ENCODE data around the gene GAL3ST2.
A peak's percentile ranks its signal among the peaks of the same experiment; 100 is the strongest.
"Not testable (repeated sequence)": the region's sequence is repeated elsewhere in the genome, so short reads cannot be mapped to it uniquely, and the experiment has no call there.

Gene GAL3ST2

DNA sequence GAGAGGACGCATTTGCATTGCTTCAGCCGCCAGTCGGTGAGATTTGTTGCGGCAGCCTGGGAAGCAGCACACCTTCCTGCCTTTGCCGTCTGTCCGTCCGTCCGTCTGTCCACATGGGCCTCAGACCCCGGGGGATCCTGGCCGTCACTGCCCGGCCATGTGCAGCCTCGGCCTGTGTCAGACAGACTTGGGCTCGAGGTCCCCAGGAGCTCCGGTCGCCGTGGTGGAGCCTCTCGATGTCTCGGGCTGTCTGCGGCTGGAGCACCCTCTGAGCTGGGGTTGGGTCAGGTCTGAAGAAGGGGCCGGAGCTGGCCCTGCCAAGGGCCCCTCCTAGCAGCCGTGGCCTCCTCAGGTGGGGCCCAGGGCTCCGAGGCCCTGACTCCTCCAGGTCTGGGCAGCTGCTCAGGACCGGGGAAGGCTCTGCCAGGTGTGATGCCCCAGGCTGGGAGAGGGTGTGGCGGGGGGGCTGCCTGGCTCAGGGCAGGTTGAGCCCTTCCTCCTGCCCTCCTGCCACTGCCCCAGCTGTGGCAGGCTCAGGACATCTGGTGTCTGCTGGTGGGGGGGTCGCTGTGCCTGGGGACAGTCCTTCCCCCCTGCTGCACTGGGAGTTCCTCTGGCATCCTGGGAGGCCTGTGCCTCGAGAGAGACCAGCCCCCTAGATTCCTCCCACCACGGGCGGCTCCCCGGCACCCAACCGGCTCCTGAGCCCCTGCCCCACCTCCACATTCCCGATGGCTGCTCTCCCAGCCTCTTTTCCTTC is 44.2 kb downstream of the GAL3ST2 start:
- no peak for DNase-seq

DNA sequence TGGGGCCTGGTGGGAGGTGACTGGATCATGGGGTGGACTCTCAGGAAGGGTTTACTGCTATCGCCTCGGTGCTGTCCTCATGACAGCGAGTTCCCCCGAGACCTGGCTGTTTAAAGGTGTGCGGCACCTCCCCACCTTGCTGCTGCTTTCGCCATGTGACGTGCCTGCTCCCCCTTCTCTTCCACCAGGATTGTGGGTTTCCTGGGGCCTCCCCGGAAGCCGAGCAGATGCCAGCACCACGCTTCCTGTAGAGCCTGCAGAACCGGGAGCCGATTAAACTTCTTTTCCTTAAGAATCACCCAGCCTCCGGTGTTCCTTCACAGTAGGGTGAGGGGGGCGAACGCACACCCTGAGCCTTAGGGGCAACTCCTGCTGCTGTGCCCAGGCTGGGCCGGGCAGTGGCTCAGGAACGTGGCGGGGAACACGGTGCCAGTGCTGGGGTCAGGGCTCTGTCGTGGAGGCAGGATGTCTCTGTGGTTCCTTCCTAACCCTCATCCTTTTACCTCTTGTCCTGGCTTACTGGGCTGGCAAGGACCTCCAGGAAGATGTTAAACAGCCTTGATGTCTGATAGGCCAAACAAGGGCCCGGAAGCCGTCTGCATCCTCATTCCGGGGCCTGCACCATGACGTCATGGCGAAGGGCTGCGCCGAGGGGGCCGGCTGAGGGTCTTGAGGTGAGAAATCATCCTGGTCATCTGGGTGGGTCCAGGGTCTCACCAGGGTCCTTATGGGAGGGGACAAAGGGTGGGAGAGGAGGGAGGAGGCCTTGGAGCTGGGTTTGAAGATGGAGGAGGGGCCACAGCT is 45.0 kb downstream of the GAL3ST2 start:
- no peak for DNase-seq

DNA sequence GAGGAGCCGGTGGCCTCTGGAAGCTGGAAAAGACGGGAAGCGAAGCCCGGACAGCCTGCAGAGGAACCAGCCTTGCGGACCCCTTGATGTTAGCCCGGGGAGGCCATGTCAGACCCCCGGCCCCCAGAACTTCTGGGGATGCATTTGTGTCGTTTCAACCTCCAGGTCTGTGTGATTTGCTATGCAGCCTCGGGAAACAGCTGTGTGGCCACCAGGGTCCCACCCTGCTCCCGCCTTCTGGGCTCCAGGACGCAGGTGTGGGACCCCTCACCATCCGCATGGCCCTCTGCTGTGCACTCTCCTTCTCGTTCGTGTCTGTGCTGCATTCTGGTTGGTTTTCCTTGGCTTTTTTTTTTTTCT is 45.6 kb downstream of the GAL3ST2 start:
- no peak for DNase-seq

DNA sequence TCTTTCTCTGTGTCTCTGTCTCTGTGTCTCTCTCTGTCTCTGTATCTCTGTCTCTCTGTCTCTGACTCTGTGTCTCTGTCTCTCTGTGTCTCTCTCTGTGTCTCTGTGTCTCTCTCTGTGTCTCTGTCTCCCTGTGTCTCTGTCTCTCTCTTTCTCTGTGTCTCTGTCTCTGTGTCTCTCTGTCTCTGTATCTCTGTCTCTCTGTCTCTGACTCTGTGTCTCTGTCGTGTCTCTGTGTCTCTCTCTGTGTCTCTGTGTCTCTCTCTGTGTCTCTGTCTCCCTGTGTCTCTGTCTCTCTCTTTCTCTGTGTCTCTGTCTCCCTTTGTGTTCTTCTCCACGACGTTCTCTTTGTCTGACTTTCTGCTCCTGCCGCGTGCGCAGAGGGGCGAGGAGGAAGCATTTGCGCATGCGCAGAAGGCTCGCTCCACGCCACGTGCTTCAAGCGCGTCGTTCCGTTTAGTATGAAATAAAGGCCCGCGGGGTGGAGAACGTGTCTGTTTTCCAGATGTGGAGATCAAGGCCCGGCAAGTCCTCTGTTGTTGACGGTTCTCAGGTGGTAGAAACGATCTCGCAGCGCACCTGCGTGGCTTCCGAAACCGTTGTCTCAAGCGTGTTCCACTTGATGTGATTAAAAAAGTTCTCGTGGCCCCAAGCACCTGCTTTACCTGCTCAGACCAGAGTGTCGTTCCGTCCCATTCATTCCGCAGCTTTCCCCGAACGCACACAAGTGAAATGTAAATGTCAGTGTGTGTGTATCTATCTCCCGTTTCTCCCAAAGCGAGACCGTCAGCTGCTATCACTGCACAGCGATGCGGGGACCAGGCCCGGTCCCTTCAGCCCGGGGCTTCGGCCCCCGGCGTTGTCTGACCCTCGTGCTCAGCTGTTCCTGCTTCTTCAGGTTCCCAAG is 47.2 kb downstream of the GAL3ST2 start:
- not testable (repeated sequence) for DNase-seq

DNA sequence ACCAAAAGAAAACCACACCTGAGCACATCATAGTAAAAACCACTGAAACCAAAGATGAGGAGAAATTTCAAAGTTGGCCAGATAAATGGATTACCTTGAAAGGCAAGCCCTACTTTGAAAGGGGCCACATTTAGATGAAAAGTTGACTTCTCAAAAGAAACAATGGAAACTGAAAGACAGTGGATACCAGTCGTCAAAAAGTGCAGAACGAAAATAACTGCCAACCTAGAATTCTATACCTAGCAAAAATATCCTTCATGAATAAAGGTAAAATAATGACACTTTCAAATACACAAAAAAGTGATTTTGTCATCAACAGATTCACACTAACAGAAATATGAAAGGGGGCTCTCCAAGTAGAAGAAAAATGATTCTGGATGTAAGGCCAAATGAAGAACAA is 50.8 kb downstream of the GAL3ST2 start:
- DNase-seq = no peak

DNA sequence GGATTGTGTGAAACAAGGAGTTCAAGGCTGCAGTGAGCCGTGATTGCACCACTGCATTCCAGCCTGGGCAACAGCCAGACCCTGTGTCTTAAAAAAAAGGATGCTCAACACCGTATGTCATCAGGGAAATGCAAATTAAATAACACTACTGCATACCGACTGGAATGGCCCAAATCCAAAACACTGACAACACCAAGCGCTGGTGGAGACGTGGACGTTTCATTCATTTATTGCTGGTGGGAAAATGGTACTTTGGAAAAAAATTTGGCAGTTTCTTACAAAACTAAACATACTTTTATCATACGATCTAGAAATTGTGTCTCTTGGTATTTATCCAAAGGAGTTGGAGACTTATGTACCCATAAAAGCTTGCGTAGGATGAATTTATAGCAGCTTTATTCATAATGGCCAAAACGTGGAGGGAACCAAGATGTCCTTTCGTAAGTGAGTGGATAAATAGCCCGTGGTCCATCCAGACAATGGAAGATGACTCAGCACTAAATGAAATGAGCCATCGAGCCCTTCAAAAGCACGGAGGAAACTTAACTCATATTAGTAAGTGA is 56.6 kb downstream of the GAL3ST2 start:
- no peak for DNase-seq

DNA sequence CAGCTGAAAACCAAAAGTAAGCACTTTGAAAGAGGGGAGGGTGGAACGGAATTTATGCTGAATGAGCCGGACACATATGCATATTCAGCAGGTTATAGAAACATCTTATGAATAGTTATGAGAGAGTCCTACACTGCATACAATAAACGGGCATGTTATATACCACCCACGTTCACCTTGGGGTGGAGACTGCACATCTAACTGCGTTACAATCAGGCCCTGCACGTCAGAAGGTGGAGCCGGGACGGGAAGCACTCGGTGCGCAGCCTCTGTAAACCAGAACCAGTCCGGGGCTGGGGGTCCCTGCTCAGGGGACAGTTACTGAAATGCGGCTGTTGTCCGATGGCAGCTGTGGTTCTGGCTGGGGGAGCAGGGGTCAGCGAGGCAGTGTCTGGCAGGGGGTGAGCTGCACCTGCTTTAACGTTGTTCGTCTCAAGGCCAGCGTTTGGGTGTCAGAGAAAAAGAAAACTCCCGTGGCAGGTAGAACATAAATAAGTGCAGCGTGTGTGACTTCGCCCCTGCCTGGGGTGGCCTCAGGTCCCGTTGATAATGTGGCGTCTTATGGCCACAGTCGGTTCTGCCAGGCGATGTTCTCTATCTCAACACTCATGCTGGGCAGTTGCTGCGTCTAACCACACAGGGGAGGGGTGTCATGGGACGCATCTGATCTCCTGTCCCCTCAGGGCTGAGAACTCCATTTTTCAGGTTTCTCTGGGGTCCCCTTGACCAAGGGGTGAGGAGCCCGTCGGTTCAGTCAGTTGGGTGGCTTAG is 57.3 kb downstream of the GAL3ST2 start:
- DNase-seq = not testable (repeated sequence)

DNA sequence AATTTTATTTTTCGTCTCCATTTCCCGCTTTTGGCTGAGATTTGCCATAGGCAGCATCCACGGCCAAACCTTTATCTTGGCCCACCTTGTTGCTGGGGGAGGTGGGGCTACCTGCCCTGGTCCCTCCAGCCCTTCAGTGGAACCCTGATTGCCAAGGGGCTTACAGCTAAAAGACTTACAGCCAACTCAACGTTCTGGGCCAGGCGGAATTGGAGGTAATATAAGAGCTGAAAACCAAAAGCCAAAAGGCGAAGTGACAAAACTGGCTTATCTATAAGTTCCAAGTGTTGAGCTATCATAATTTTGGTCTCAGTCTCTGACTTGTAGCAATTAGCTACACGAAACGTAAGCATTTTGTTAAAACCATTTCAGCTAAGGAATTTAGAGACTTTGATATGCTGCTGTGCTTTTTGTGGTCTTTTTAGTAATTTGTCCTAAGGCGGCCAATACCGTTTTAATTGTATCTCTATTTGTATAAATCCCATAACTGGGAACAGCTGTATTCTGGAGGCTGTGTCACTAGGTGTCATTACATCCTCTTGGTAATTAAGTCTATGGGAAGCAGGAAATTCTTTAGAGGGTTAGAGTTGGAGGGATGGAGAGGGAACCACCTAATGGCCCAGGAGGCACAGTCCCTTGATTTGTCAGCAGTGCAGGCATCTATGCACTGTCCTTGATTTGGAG is 58.0 kb downstream of the GAL3ST2 start:
- DNase-seq = no peak

DNA sequence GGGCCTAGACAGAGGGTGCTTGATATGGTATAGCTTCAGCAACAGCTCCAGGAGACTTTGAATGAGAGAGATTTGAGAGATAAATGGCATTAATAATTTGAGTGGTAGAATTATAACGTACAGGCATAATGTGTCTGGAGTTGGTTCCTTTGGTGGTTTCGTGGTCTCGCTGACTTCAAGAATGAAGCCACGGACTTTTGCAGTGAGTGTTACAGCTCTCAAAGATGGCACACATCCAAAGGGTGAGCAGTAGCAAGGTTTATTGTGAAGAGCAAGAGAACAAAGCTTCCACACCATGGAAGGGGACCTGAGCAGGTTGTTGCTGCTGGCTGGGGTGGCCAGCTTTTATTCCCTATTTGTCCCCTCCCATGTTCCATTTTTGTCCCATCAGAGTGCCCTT is 59.0 kb downstream of the GAL3ST2 start:
- no peak for DNase-seq

DNA sequence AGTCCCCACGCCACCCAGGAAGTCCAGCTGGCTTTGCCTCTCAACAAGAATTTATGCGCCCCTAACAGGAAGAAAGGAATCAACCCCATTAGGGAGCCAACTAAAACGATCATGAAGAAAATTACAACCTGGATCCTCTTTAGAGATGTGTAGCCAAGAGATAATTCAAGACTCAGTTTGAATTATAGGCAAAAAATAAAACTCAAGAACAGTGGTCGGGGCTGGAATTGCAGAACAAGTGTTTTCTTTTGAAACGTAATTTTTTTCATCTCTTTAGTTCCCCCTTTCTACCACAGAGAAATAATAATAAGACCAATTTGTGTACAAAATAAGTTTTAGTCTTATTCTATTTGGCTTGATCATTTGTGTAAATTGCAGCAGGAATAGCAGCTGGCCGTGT is 59.7 kb downstream of the GAL3ST2 start:
- DNase-seq = no peak

DNA sequence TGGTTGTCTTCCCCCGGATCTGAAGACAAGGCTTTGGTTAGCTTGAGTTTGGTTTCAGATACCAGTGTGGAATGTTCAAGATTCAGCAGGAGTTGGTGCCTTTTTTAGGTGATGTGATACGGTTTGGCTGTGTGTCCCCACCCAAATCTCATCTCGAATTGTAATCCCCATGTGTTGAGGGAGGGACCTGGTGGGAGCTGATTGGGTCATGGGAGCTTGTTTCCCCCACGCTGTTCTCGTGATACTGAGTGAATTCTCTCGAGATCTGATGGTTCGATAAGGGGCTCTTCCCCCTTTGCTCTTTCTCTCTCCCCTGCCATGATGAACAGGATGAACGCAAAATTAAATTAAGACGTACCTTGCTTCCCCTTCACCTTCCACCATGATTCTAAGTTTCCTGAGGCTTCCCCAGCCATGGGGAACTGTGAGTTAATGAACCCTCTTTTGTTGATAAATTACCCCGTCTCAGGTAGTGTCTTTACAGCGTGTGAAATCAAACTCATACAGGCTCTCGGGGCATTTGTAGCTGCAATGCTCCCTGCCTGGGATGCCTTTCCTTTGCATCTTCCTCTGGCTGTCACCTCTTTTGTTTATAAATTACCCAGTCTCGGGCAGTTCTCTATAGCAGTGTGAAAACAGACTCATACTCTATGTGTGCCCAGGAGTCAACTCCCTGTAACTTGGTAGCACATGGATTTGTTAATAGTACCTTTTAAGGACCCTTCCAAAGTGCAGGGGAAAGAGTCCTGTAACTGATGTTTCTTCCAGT is 60.8 kb downstream of the GAL3ST2 start:
- no peak for DNase-seq

DNA sequence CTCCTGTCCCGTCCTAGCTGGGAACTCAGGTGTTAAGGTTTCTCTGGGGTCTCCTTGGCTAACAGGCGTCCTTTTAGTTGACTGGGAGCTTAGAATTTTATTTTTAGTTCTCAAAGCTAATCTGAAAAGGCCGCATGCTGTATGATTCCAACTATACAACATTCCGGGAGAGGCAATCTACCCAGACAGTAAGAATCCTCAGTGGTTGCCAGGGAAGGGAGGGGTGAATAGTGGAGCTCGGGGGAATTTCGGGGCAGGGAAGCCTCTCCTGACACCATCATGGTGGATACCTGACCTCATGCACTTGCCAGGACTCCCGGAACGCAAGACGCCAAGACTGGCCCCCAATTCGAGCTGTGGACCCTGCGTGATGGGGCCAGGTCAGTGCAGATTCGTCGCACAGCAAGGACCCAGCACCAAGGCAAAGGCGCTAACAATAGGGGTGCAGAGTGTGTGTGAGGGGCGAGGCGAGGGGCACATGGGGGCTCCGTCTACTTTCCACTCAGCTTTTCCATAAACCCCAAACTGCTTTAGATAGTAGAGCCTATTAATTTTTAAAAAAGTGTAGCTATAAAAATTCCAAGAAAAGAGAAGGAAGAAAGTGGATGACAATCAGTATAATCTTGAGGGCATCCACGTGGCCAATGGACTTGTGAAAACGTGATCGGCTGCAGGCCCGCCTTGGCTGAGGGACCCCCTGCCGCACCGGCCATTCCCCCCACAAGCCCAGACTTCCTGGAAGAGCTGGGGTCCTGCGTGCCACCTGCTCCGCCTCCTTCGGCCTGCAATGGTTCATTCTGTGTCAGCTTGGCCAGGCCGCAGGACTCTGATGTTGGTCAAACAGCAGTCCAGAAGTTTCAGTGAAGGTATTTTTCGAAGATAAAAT is 64.8 kb downstream of the GAL3ST2 start:
- no peak for DNase-seq

DNA sequence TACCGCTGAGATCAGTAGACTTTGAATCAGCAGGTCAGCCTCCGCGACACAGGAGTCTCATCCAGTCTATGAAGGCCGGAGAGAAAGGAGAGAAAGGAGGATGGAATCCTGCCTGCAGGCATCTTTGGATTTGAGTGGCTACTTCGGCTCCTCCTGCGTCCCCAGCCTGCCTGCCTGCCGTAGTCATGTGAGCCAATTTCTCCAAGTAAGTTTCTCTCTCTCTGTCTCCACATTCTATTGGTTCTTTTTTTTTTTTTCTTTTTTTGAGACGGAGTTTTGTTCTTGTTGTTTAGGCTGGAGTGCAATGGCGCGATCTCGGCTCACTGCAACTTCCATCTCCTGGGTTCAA is 65.4 kb downstream of the GAL3ST2 start:
- no peak for DNase-seq

DNA sequence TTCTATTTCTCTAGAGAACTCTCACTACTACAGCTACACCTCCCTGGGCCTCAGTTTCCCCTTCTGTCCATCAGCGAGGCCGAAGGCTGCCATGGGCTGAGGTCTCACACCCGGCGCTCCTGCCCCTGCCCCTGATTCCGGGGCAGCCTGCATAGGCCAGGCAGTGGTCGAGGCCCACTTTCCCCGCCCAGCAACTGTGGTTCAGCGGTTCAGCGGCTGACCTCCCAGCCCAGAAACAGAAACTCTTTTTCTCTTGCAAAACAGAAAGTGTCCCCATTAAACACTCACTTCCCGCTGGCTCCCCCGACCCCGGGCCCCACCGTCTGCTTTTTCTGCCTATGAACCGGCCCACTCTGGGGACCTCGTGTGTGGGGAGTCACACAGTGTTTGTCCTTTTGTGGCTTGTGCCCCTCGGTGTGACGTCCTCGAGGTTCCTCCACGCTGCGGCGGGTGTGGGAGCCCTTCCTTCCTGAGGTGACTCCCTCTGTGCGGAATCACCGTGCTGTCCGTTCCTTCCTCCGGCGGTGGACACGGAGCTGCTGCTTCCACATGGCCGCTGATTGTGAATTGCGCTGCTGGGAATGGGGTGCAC is 66.1 kb downstream of the GAL3ST2 start:
- peak; percentile 45 for DNase-seq

DNA sequence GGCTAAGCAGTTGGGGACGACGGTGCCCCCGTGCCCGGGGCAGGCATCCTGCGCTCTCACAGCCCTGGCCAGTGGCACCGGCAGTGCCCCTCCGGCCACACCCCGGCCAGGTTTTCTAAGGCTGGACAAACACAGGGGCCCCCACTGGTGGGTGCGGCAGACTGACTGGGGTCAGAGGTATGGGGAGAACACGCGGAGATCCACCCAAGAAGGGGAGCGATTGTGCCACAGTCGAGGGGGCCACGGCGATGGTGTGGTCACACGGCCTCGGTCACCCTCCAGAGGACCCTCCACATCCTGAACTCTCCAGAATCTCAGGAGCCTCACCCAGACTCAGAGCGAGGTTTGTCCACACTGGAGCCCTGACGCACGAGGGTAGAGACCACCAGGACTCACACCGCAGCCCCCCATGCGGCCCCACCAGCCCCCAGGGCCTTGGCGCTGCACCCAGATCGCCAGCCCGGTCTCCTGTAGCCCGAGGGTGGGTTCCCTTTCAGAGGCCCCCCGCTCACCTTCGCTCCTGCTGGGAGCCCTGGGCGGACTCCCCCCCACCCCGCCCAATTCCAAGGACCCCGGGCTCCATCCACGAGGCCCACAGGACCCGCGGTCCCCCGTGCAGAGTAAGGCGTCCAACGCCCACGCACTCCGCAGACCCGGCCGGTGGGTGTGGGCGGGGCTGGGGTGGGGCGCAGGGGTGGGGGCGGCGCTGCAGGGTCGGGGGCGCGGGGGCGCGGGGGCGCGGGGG is 66.9 kb downstream of the GAL3ST2 start:
- no peak for DNase-seq

DNA sequence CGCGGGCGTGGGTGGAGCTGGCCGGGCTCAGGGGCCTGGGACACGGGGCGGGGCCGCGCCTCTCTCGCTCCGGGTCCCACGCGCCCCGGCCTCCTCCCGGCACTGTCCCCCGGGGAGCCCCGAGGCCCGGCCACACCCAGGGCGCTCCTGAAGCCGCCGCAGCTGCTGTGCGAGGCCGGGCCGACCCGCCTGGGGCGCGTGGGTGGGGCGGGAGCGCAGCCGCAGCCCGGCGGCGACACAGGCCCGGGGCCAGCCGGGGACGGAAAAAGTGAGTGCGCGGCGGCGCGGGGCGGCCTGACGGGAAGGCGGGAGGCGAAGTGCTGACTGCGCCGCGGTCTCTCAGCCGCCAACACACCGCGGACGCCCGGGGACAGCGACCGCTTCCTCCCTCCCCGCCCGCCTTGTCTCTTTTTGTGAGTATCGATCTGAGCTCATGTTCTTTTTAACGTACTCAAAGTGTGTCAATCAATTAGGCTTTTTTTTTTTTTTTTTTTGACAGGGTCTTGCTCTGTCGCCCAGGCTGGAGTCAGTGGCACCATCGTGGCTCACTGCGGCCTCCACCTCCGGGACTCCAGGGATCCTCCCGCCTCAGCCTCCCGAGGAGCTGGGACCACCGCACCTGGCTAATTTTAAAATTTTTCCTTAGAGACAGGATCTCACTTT is 67.6 kb downstream of the GAL3ST2 start:
- peak; percentile 77 for DNase-seq

DNA sequence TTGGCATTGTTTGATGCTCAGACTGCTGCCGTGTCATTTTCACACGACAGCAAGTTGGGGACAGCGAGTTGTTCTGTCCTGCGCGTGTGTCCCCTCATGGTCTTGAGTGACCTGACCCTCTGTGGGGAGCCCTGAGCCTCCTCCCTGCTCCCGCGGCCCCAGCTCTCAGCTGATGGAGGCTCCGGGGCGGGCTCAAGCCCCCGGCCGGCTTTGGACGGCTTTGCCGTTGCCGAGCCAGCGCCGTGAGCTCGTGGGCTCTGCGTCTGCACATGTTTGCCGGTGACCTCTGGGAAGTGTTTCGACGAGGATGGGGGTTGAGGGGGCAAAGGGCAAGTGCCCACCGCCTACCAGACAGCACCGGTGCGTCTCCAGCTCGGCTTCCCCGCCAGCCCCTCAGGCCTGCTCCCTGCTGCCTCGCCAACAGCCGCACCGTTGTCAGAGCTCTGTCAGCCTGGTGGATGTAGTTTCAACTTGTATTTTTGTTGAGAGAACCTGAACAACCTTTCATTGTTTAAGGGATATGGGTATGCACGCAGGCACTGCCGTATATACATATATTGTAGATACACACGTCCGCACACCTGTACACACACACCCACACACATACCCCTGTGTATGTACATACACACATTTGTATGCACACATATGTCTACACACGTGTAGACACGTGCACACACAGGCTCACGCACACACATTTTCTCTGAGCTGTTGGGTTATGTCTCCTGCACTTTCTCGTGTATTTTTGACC is 68.4 kb downstream of the GAL3ST2 start:
- DNase-seq = no peak

Data from hematopoietic multipotent progenitor cell treated with erythropoietin and hydrocortisone succinate and interleukin-3 and kit ligand, for 6 days (in vitro differentiated cells).